ENCODE measurements around the gene PSIP1.
"Not testable (repeated sequence)": the region's sequence is repeated elsewhere in the genome, so short reads cannot be mapped to it uniquely, and the experiment has no call there.

PSIP1 gene

GRCh38 chr9:15510789-15511575 lies at the start of gene PSIP1:
Gene PSIP1, minus strand, starts transcription at chr9:15510970. Its CDS starts 782 bp downstream, at chr9:15510188.
- DNase-seq: peak; percentile 82

- DNase-seq: no peak
Measured at GRCh38 chr9:15553528-15553898, 42.7 kb upstream of the PSIP1 start.

- DNase-seq: peak; percentile 97
Measured at GRCh38 chr9:15552636-15553527, 42.1 kb upstream of the PSIP1 start, which contains the start of gene CCDC171. Gene CCDC171, plus strand, starts transcription at chr9:15553043. Its CDS starts 11,046 bp downstream, at chr9:15564089.

GRCh38 chr9:15549611-15550010 lies 38.8 kb upstream of the PSIP1 start:
- DNase-seq: no peak

GRCh38 chr9:15543047-15543813 lies 32.5 kb upstream of the PSIP1 start:
- peak; percentile 10 for DNase-seq

GRCh38 chr9:15542624-15543023 lies 31.9 kb upstream of the PSIP1 start:
- no peak for DNase-seq

- DNase-seq: no peak
Measured at GRCh38 chr9:15541872-15542271, 31.1 kb upstream of the PSIP1 start.

- no peak for DNase-seq
Measured at GRCh38 chr9:15531380-15531779, 20.6 kb upstream of the PSIP1 start.

GRCh38 chr9:15529566-15530324 lies 19.0 kb upstream of the PSIP1 start:
- DNase-seq: no peak

GRCh38 chr9:15527035-15527434 lies 16.3 kb upstream of the PSIP1 start:
- DNase-seq: not testable (repeated sequence)

- no peak for DNase-seq
Measured at GRCh38 chr9:15525958-15526357, 15.2 kb upstream of the PSIP1 start.

- DNase-seq: no peak
Measured at GRCh38 chr9:15524845-15525455, 14.2 kb upstream of the PSIP1 start.

- no peak for DNase-seq
Measured at GRCh38 chr9:15522130-15522755, 11.5 kb upstream of the PSIP1 start.

- DNase-seq: no peak
Measured at GRCh38 chr9:15521254-15521653, 10.5 kb upstream of the PSIP1 start.

GRCh38 chr9:15519831-15520230 lies 9.1 kb upstream of the PSIP1 start:
- DNase-seq: no peak

- peak; percentile 37 for DNase-seq
Measured at GRCh38 chr9:15513335-15513734, 2.6 kb upstream of the PSIP1 start.

- DNase-seq: no peak
Measured at GRCh38 chr9:15512889-15513288, 2.1 kb upstream of the PSIP1 start.

GRCh38 chr9:15512204-15512603 lies 1.4 kb upstream of the PSIP1 start:
- no peak for DNase-seq

GRCh38 chr9:15509931-15510788 lies 610 bp downstream of the PSIP1 start:
- peak; percentile 31 for DNase-seq

GRCh38 chr9:15505921-15506320 lies 4.8 kb downstream of the PSIP1 start:
- no peak for DNase-seq

All from EL (cell line).